Stomach (tissue), 9 donors: ENCODE data around the gene AEBP2. TPM values are rescaled to one million over a fixed set of nuclear protein-coding genes. Genes with fewer than 3 reads are reported as not detected.
"Not testable (repeated sequence)": the region's sequence is repeated elsewhere in the genome, so short reads cannot be mapped to it uniquely, and the experiment has no call there.

Experiments used
- DNase-seq, 2 donors: peaks; one replicate each; pipeline versions ENCODE4 v3.0.0 to v3.0.0-alpha.2; 2013 to 2019
- H3K27ac ChIP-seq, 5 donors: fragments of 200-600 bp in 4 of 5; sonication (generic) in 4 of 5; one replicate each; pipeline ENCODE4 v1.5.1; 2013 to 2019; ENCODE audit warnings: mild to moderate bottlenecking in 1 of 5, moderate library complexity in 1 of 5
- H3K27me3 ChIP-seq, 3 donors: fragments of 200-600 bp; sonication (generic); one replicate each; pipeline ENCODE4 v1.5.1; 2017 to 2019; ENCODE audit warnings: mixed run types in 1 of 3
- H3K36me3 ChIP-seq, 4 donors: fragments of 200-600 bp; sonication (generic); 1 replicate in 3 of 4; 2 replicates in 1 of 4; pipeline ENCODE4 v1.5.1; 2016 to 2019
- H3K4me1 ChIP-seq, 4 donors: fragments of 200-600 bp; sonication (generic); one replicate each; pipeline ENCODE4 v1.5.1; 2016 to 2019
- H3K4me3 ChIP-seq, 4 donors: fragments of 200-600 bp; sonication (generic) in 3 of 4; one replicate each; pipeline ENCODE4 v1.5.1; 2016 to 2019; ENCODE audit warnings: mild to moderate bottlenecking in 1 of 4
- H3K9me3 ChIP-seq, 4 donors: fragments of 200-600 bp; sonication (generic); one replicate each; pipeline ENCODE4 v1.5.1; 2016 to 2019
- EP300 ChIP-seq: sonication (generic); formaldehyde crosslinking; IDR thresholded peaks from one replicate; pipeline ENCODE4 v1.6.1; 2017; ENCODE audit warnings: antibody characterized with exemption
- POLR2A ChIP-seq, 4 donors: fragments of 450-650 bp; IDR thresholded peaks; one replicate each; pipeline ENCODE4 v1.6.1; 2016; ENCODE audit warnings: antibody characterized with exemption in 4 of 4, control low read depth in 2 of 4, mild to moderate bottlenecking in 1 of 4, moderate library complexity in 1 of 4
- POLR2AphosphoS5 ChIP-seq, 3 donors: sonication (generic); formaldehyde crosslinking; IDR thresholded peaks; one replicate each; pipeline ENCODE4 v1.6.1; 2016; ENCODE audit warnings: antibody characterized with exemption in 3 of 3
- WGBS, 5 donors: extraction: QIAGEN DNeasy Blood & Tissue Kit in 3 of 5; methylation state at CpG; one replicate each; pipeline versions ENCODE4 v1.1.5 to v1.1.7; 2013 to 2018; 5-methylcytosine and 5-hydroxymethylcytosine counted together
- intact Hi-C: fragments of 100-400 bp; cut with DNase I; formaldehyde crosslinking; loops from one replicate; pipeline ENCODE4 v1.15.1; 2023; ENCODE audit warnings: low total_unique reads
- polyA plus RNA-seq, 3 donors: library from polyadenylated mRNA; stranded (reverse); fragments of 200-250 nt; gene quantifications; one replicate each; pipeline ENCODE4 v1.2.3, GENCODE V29; 2013
- total RNA-seq, 5 donors: library from RNA; depleted of rRNA; stranded (reverse); fragments of >200 nt; gene quantifications; one replicate each; pipeline versions ENCODE4 v1.1.0 to v1.2.3, GENCODE V29; 2014 to 2016
- TF ChIP-seq, protein P1 (sequence below), 7 experiments: fragments of 450-650 bp in 4 of 7; fragments of 200-600 bp in 3 of 7; sonication (generic) in 3 of 7; IDR thresholded peaks; one replicate each; pipeline ENCODE4 v1.5.1; 2016 to 2019; ENCODE audit warnings: antibody characterized with exemption in 7 of 7, control low read depth in 2 of 7, mild to moderate bottlenecking in 1 of 7
- donor health status: healthy with polysubstance abuse.
- donor health status: Bipolar disorder and iron deficiency.
- donor health status: healthy.

The AEBP2 gene
- total and polyA plus RNA-seq, 8 donors, result 8.6 to 51.8 (median 24.3) TPM

DNA sequence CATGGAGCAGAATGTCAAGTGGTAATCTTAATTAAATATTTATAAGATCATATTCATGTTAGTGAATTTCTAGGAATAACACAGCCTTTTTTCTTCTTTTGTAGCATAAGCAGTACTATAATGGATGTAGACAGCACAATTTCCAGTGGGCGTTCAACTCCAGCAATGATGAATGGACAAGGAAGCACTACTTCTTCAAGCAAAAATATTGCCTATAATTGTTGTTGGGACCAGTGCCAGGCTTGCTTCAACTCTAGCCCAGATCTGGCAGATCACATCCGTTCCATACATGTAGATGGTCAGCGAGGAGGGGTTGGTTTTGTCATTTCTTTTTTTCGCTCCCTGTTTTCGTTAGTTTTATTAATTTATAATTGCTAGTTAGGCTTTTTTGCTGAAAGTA lies 23.1 kb downstream of the AEBP2 start:
- no peak for TF ChIP-seq POLR2AphosphoS5 (IDR thresholded peaks at IDR 0.05)
- no peak for TF ChIP-seq POLR2A (IDR thresholded peaks at IDR 0.05)
- no peak for TF ChIP-seq EP300
- TF ChIP-seq, protein P1, sequence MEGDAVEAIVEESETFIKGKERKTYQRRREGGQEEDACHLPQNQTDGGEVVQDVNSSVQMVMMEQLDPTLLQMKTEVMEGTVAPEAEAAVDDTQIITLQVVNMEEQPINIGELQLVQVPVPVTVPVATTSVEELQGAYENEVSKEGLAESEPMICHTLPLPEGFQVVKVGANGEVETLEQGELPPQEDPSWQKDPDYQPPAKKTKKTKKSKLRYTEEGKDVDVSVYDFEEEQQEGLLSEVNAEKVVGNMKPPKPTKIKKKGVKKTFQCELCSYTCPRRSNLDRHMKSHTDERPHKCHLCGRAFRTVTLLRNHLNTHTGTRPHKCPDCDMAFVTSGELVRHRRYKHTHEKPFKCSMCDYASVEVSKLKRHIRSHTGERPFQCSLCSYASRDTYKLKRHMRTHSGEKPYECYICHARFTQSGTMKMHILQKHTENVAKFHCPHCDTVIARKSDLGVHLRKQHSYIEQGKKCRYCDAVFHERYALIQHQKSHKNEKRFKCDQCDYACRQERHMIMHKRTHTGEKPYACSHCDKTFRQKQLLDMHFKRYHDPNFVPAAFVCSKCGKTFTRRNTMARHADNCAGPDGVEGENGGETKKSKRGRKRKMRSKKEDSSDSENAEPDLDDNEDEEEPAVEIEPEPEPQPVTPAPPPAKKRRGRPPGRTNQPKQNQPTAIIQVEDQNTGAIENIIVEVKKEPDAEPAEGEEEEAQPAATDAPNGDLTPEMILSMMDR (IDR thresholded peaks at IDR 0.05), result no peak
- H3K36me3 ChIP-seq, result peaks cover 4 to 25% (median 11%) of the 10 kb centered on the region in 4 donors
- intact Hi-C loops, result no loop called here
- 60 to 77% (median 71%) methylated on average over 5 of the region's 5 CpGs for WGBS, 5 donors
- no peak overlapping the region for H3K27ac ChIP-seq
- H3K4me1 ChIP-seq, result peaks cover 0 to 27% (median 15%) of the 10 kb centered on the region in 4 donors
- H3K27me3 ChIP-seq, result no peaks in the 10 kb centered on the region
- DNase-seq, result peak in 1 of 2 donors; percentile 83
- no peak overlapping the region for H3K4me3 ChIP-seq
- H3K9me3 ChIP-seq, result no peaks in the 10 kb centered on the region

DNA sequence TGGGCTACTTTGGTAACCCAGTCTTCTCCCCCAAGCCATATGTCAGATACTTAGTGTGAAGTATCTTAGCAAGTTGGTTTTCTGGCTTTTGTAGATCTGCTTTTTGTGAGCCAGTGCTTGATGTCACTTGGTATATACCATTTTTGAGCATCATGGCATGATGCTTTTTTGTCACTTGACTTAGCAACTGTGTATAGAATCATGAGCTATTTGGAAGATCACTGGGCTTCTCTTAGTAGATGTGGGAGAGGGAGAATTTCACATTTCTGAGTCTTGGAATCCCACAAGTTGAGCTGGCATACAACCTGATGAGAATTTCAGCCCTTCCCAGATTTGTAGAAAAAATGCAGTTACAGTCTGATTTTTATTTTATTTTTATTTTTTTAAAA lies 24.9 kb downstream of the AEBP2 start:
- H3K36me3 ChIP-seq, result peaks cover 5 to 40% (median 24%) of the 10 kb centered on the region in 4 donors
- intact Hi-C loops, result no loop called here
- DNase-seq, result no peak
- H3K27me3 ChIP-seq, result no peaks in the 10 kb centered on the region
- no peak for TF ChIP-seq EP300
- no peak for TF ChIP-seq POLR2A (IDR thresholded peaks at IDR 0.05)
- TF ChIP-seq, protein P1 (IDR thresholded peaks at IDR 0.05), result no peak
- no peak for TF ChIP-seq POLR2AphosphoS5 (IDR thresholded peaks at IDR 0.05)
- H3K4me1 ChIP-seq, result peaks cover 0 to 19% (median 12%) of the 10 kb centered on the region in 4 donors
- H3K4me3 ChIP-seq, result no peak overlapping the region
- H3K27ac ChIP-seq, result no peak overlapping the region
- H3K9me3 ChIP-seq, result no peaks in the 10 kb centered on the region

DNA sequence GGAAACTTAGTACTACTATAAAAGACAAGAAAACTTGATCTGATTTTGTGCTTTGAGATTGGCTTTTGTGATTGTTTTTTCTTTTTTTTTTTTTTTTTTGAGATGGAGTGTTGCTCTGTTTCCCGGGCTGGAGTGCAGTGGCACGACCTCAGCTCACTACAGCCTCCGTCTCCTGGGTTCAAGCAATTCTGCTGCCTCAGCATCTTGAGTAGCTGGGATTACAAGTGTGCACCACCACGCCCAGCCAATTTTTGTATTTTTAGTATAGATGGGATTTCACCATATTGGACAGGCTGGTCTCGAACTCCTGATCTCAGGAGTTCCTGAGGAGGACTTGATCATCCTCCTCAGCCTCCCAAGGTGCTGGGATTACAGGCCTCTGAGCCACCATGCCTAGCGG lies 26.4 kb downstream of the AEBP2 start:
- Histone ChIP-seq H3K4me1 (peaks cover 0 to 22% (median 14%) of the 10 kb centered on the region in 4 donors), H3K27ac (no peak overlapping the region), H3K27me3 (no peaks in the 10 kb centered on the region), H3K36me3 (peaks cover 5 to 47% (median 28%) of the 10 kb centered on the region in 4 donors), H3K4me3 (no peak overlapping the region), H3K9me3 (no peaks in the 10 kb centered on the region)
- TF ChIP-seq, protein P1 (IDR thresholded peaks at IDR 0.05), result no peak
- TF ChIP-seq POLR2AphosphoS5 (IDR thresholded peaks at IDR 0.05), result no peak
- TF ChIP-seq EP300, result no peak
- TF ChIP-seq POLR2A (IDR thresholded peaks at IDR 0.05), result no peak
- WGBS, 5 donors, result 88 to 97% (median 94%) methylated on average over 6 of the region's 6 CpGs
- no peak for DNase-seq
- intact Hi-C loops, result no loop called here

DNA sequence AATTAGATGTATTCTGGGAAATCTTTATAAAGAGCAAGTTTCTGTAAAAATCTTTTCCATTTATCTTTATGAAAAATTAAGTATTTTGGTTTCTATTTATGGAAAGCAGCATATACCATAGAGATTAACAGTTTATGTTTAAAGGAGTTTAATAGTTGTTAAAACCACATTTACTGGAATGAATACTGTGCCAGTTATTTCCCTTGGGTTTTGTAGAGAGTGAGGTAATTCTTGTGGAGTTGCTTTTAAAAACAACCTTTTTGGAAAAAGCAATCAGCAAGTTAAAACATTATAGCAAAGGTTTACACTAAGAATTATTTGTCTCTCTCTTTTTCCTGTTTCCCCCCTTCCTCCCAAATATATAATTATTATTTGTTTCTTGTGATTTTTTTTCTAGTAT lies 34.9 kb downstream of the AEBP2 start:
- Histone ChIP-seq H3K9me3 (no peaks in the 10 kb centered on the region), H3K4me3 (no peak overlapping the region), H3K4me1 (peaks cover 0 to 19% (median 9%) of the 10 kb centered on the region in 4 donors), H3K27ac (no peak overlapping the region), H3K27me3 (no peaks in the 10 kb centered on the region), H3K36me3 (peaks cover 7 to 47% (median 36%) of the 10 kb centered on the region in 4 donors)
- DNase-seq, result peak in 1 of 2 donors; percentile 19
- intact Hi-C loops, result no loop called here
- no peak for TF ChIP-seq POLR2AphosphoS5 (IDR thresholded peaks at IDR 0.05)
- no peak for TF ChIP-seq EP300
- TF ChIP-seq, protein P1 (IDR thresholded peaks at IDR 0.05), result no peak
- TF ChIP-seq POLR2A (IDR thresholded peaks at IDR 0.05), result no peak

DNA sequence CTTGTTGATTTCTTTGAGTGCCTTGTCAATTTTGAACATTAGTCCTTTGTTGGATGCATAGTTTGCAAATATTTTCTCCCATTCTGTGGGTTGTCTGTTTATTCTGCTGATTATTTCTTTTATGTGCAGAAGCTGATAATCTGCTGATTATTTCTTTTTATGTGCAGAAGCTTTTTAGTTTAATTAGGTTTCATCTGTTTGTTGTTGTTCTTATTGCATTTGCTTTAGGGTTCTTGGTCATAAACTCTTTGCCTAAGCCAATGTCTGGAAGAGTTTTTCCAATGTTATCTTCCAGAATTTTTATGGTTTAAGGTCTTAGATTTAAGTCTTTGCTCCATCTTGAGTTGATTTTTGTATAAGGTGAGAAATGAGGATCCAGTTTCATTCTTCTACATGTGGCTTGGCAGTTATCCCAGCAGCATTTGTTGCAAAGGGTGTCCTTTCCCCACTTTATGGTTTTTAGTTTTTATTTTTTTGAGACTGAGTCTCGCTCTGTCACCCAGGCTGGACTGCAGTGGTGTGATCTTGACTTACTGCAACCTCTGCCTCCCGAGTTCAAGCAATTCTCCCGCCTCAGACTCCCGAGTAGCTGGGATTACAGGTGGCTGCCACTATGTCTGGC lies 36.7 kb downstream of the AEBP2 start:
- Histone ChIP-seq H3K4me1 (peaks cover 0 to 15% (median 8%) of the 10 kb centered on the region in 4 donors), H3K36me3 (peaks cover 7 to 48% (median 45%) of the 10 kb centered on the region in 4 donors), H3K9me3 (peaks cover 0 to 12% (median 9%) of the 10 kb centered on the region in 4 donors)
- intact Hi-C loops, H3K4me3 ChIP-seq, H3K27me3 ChIP-seq, H3K27ac ChIP-seq, DNase-seq: not testable (repeated sequence)
- WGBS, 5 donors, result 92 to 100% (median 97%) methylated on average over 4 of the region's 4 CpGs
